ENCODE measurements around the gene PRKAA1.

GRCh38 chr5:40842351-40842750 is 44.2 kb upstream of the PRKAA1 start:
- TF ChIP-seq CTCF (IDR thresholded peaks at IDR 0.05; ENCODE audit: low read length) = no peak
- no peak for TF ChIP-seq EZH2 (IDR thresholded peaks at IDR 0.05; ENCODE audit: borderline replicate concordance, low read length)

Data from OCI-LY1 (cell line).